Uterus (tissue), 2 donors: ENCODE measurements around the gene PTEN.

Experiments
- CTCF ChIP-seq, 4 experiments: fragments of 200-600 bp in 2 of 4; fragments of 450-650 bp in 2 of 4; sonication (generic) in 2 of 4; IDR thresholded peaks; one replicate each; pipeline ENCODE4 v1.5.1; 2016 to 2019; ENCODE audit warnings: antibody characterized with exemption in 4 of 4, mild to moderate bottlenecking in 2 of 4, moderate library complexity in 1 of 4
- POLR2A ChIP-seq, 2 donors: fragments of 450-650 bp; IDR thresholded peaks; one replicate each; pipeline ENCODE4 v1.6.1; 2016; ENCODE audit warnings: antibody characterized with exemption in 2 of 2, mild to moderate bottlenecking in 1 of 2, moderate library complexity in 1 of 2

DNA sequence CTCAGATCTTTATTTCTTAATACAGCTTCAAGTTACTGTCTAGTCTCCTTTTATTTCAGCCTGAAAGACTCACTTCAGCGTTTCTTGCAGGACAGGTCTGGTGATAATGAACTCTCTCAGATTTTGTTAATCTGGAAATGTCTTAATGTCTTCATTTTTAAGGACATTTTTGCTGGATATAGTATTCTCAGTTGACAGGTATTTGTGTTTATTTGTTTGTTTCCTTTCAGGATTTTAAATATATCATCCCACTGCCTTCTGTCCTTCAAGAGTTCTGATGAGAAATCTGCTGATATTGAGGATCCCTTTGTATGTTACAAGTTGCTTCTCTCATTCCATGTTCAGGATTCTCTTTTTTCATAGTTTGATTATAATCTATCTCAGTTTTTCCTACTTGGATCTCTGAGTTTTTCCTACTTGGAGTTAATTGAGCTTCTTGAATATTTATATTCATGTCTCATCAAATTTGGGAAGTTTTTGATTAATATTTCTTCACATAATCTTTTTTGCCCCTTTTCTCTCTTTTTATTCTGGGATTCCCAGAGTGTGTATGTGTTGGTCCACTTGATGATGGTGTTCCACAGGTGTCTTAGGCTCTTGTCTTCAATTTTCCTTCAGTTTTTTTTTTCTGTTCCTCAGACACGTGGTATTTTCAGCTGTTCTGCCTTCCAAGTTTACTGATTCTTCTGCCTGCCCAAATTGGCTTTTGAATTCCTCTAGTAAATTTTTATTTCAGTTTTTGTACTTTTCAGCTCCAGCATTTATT lies 49.9 kb downstream of the PTEN start:
- TF ChIP-seq POLR2A (IDR thresholded peaks at IDR 0.05): no peak
- TF ChIP-seq CTCF (IDR thresholded peaks at IDR 0.05): no peak
